C4-2B (cell line): ENCODE measurements around the gene CLSTN3.

Experiments
- ZFX ChIP-seq: fragments of 450-650 bp; IDR thresholded peaks from 2 replicates; pipeline ENCODE4 v1.6.1; 2017
- TF ChIP-seq, protein P1 (sequence below): fragments of 450-650 bp; conservative IDR thresholded peaks from 2 replicates; pipeline ENCODE4 v1.5.1; 2017; ENCODE audit warnings: mild to moderate bottlenecking

- TF ChIP-seq, protein P1, sequence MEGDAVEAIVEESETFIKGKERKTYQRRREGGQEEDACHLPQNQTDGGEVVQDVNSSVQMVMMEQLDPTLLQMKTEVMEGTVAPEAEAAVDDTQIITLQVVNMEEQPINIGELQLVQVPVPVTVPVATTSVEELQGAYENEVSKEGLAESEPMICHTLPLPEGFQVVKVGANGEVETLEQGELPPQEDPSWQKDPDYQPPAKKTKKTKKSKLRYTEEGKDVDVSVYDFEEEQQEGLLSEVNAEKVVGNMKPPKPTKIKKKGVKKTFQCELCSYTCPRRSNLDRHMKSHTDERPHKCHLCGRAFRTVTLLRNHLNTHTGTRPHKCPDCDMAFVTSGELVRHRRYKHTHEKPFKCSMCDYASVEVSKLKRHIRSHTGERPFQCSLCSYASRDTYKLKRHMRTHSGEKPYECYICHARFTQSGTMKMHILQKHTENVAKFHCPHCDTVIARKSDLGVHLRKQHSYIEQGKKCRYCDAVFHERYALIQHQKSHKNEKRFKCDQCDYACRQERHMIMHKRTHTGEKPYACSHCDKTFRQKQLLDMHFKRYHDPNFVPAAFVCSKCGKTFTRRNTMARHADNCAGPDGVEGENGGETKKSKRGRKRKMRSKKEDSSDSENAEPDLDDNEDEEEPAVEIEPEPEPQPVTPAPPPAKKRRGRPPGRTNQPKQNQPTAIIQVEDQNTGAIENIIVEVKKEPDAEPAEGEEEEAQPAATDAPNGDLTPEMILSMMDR = no peak
- TF ChIP-seq ZFX = no peak
These were observed 12.5 kb upstream of the CLSTN3 start for GRCh38 chr12:7117670-7118069.
